Gastroesophageal sphincter (tissue), 4 donors: ENCODE results near the gene GPX5. TPM values are rescaled to one million over a fixed set of nuclear protein-coding genes. Genes with fewer than 3 reads are reported as not detected.

Experiments used
- ATAC-seq: fragments of 150-250 bp; one replicate; pipeline ENCODE4 v1.9.1; 2016; ENCODE audit warnings: mild to moderate bottlenecking, moderate library complexity
- H3K27ac ChIP-seq, 4 donors: fragments of 200-600 bp; sonication (generic) in 3 of 4; 1 replicate in 3 of 4; 2 replicates in 1 of 4; pipeline ENCODE4 v1.5.1; 2016 to 2019
- H3K27me3 ChIP-seq: fragments of 200-600 bp; sonication (generic); one replicate; pipeline ENCODE4 v1.5.1; 2019
- H3K36me3 ChIP-seq, 2 donors: fragments of 200-600 bp; sonication (generic); one replicate each; pipeline ENCODE4 v1.5.1; 2019; ENCODE audit warnings: control low read depth in 1 of 2
- H3K4me1 ChIP-seq, 3 donors: fragments of 200-600 bp; sonication (generic); 1 replicate in 2 of 3; 2 replicates in 1 of 3; pipeline ENCODE4 v1.5.1; 2016 to 2019; ENCODE audit warnings: control low read depth in 2 of 3
- H3K4me3 ChIP-seq, 2 donors: fragments of 200-600 bp; sonication (generic); one replicate each; pipeline ENCODE4 v1.5.1; 2019; ENCODE audit warnings: mild to moderate bottlenecking in 1 of 2, moderate library complexity in 1 of 2
- H3K9me3 ChIP-seq, 3 donors: fragments of 200-600 bp; sonication (generic); one replicate each; pipeline ENCODE4 v1.5.1; 2017 to 2019; ENCODE audit warnings: control low read depth in 2 of 3
- CTCF ChIP-seq, 4 experiments: fragments of 200-600 bp in 2 of 4; fragments of 450-650 bp in 2 of 4; sonication (generic) in 1 of 4; IDR thresholded peaks; one replicate each; pipeline ENCODE4 v1.5.1; 2017 to 2019; ENCODE audit warnings: antibody characterized with exemption in 4 of 4, mild to moderate bottlenecking in 2 of 4, moderate library complexity in 2 of 4
- EP300 ChIP-seq: sonication (generic); formaldehyde crosslinking; IDR thresholded peaks from one replicate; pipeline ENCODE4 v1.6.1; 2017; ENCODE audit warnings: antibody characterized with exemption, mild to moderate bottlenecking
- POLR2A ChIP-seq, 2 donors: fragments of 450-650 bp; IDR thresholded peaks; one replicate each; pipeline ENCODE4 v1.6.1; 2017; ENCODE audit warnings: antibody characterized with exemption in 2 of 2, mild to moderate bottlenecking in 2 of 2, moderate library complexity in 1 of 2
- POLR2AphosphoS5 ChIP-seq: sonication (generic); formaldehyde crosslinking; IDR thresholded peaks from one replicate; pipeline ENCODE4 v1.6.1; 2017; ENCODE audit warnings: antibody characterized with exemption
- WGBS, 2 donors: methylation state at CpG; one replicate each; pipeline ENCODE4 v1.1.5; 2018; ENCODE audit warnings: low coverage in 1 of 2; 5-methylcytosine and 5-hydroxymethylcytosine counted together
- total RNA-seq, 4 donors: library from RNA; depleted of rRNA; stranded (reverse); fragments of >200 nt; gene quantifications; one replicate each; pipeline ENCODE4 v1.1.0, GENCODE V29; 2016

GPX5 gene
- total RNA-seq, 4 donors from 2014 or later, result not detected

GRCh38 chr6:28565823-28566526, 40.3 kb downstream of the GPX5 start:
- H3K36me3 ChIP-seq, result no peaks in the 10 kb centered on the region
- TF ChIP-seq POLR2A (IDR thresholded peaks at IDR 0.05), result no peak
- TF ChIP-seq CTCF (IDR thresholded peaks at IDR 0.05), result no peak
- no peak for TF ChIP-seq EP300
- no peak for TF ChIP-seq POLR2AphosphoS5
- no peak overlapping the region for H3K4me3 ChIP-seq
- peaks cover 20% of the 10 kb centered on the region for H3K27me3 ChIP-seq
- no peaks in the 10 kb centered on the region for H3K9me3 ChIP-seq
- 59 to 70% methylated on average over 7 of the region's 7 CpGs for WGBS, 2 donors
- no peak for ATAC-seq
- H3K4me1 ChIP-seq, result no peaks in the 10 kb centered on the region
- H3K27ac ChIP-seq, result no peak overlapping the region

GRCh38 chr6:28566527-28567252, 41.0 kb downstream of the GPX5 start:
- Histone ChIP-seq H3K4me3 (no peak overlapping the region), H3K9me3 (no peaks in the 10 kb centered on the region), H3K27me3 (peaks cover 20% of the 10 kb centered on the region), H3K4me1 (no peaks in the 10 kb centered on the region), H3K27ac (no peak overlapping the region), H3K36me3 (no peaks in the 10 kb centered on the region)
- WGBS, 2 donors, result 74 to 88% methylated on average over 5 to 10 of the region's 12 CpGs
- no peak for ATAC-seq
- no peak for TF ChIP-seq CTCF (IDR thresholded peaks at IDR 0.05)
- TF ChIP-seq EP300, result no peak
- no peak for TF ChIP-seq POLR2AphosphoS5
- no peak for TF ChIP-seq POLR2A (IDR thresholded peaks at IDR 0.05)

GRCh38 chr6:28567506-28567905, 41.8 kb downstream of the GPX5 start:
- ATAC-seq, result no peak
- no peak overlapping the region for H3K4me3 ChIP-seq
- H3K27ac ChIP-seq, result no peak overlapping the region
- no peaks in the 10 kb centered on the region for H3K4me1 ChIP-seq
- H3K9me3 ChIP-seq, result no peaks in the 10 kb centered on the region
- no peak for TF ChIP-seq POLR2AphosphoS5
- H3K36me3 ChIP-seq, result no peaks in the 10 kb centered on the region
- H3K27me3 ChIP-seq, result peaks cover 20% of the 10 kb centered on the region

GRCh38 chr6:28568515-28569108, 42.9 kb downstream of the GPX5 start:
- H3K27me3 ChIP-seq, result peaks cover 20% of the 10 kb centered on the region
- H3K4me3 ChIP-seq, result no peak overlapping the region
- 98% methylated on average over 4 of the region's 4 CpGs; no CpG with 5 or more reads in 1 of the 2 donors for WGBS, 2 donors
- H3K4me1 ChIP-seq, result no peaks in the 10 kb centered on the region
- ATAC-seq, result no peak
- H3K36me3 ChIP-seq, result no peaks in the 10 kb centered on the region
- no peak overlapping the region for H3K27ac ChIP-seq
- TF ChIP-seq EP300 (no peak), POLR2AphosphoS5 (no peak), CTCF (IDR thresholded peaks at IDR 0.05) (no peak), POLR2A (IDR thresholded peaks at IDR 0.05) (no peak)
- no peaks in the 10 kb centered on the region for H3K9me3 ChIP-seq

- H3K9me3 ChIP-seq, result no peaks in the 10 kb centered on the region
- 55 to 75% methylated on average over 2 of the region's 2 CpGs for WGBS, 2 donors
- no peak for ATAC-seq
- H3K27me3 ChIP-seq, result peaks cover 20% of the 10 kb centered on the region
- H3K4me3 ChIP-seq, result no peak overlapping the region
- no peak for TF ChIP-seq POLR2A (IDR thresholded peaks at IDR 0.05)
- no peak for TF ChIP-seq CTCF (IDR thresholded peaks at IDR 0.05)
- no peak for TF ChIP-seq POLR2AphosphoS5
- no peak for TF ChIP-seq EP300
- no peaks in the 10 kb centered on the region for H3K36me3 ChIP-seq
- H3K27ac ChIP-seq, result no peak overlapping the region
- no peaks in the 10 kb centered on the region for H3K4me1 ChIP-seq
Measured at GRCh38 chr6:28569748-28570147, 44.1 kb downstream of the GPX5 start.
